Activated CD4-positive, alpha-beta T cell treated with anti-CD3 and anti-CD28 coated beads, Interleukin-2, amount 50 U/mL, for 16 hours (primary cell): Measurements from ENCODE around the gene C15orf61.
A peak's percentile ranks its signal among the peaks of the same experiment; 100 is the strongest.

Experiments used
- DNase-seq: peaks from one replicate; pipeline ENCODE4 v3.0.0-alpha.2; 2020

C15orf61 gene

GRCh38 chr15:67551207-67551743 lies 30.3 kb downstream of the C15orf61 start:
- DNase-seq = no peak

- DNase-seq = no peak
These were observed 33.6 kb downstream of the C15orf61 start for GRCh38 chr15:67554580-67554979.

- no peak for DNase-seq
These were observed 36.1 kb downstream of the C15orf61 start for GRCh38 chr15:67556976-67557570.

- no peak for DNase-seq
These were observed 37.6 kb downstream of the C15orf61 start for GRCh38 chr15:67558502-67558901.

DNA sequence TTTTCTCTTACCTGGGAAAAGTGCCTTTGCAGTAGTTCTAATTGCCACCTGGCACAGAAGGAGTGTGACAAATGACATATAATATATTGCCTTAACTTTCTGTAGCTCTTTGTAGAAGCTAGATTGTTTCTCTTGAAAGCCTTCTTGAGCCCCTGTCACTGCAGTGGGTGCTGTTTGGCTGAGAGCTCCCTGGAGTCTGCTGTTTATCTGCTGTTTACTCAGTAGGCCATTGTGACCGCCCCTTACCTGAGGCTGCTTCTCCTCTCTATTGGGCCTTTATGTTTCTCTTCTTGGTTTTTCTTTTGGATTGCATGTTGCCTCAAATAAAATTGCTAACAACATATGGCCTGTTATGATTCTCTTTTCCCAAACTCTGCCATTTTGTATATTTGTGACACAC lies 38.2 kb downstream of the C15orf61 start:
- DNase-seq = no peak

DNA sequence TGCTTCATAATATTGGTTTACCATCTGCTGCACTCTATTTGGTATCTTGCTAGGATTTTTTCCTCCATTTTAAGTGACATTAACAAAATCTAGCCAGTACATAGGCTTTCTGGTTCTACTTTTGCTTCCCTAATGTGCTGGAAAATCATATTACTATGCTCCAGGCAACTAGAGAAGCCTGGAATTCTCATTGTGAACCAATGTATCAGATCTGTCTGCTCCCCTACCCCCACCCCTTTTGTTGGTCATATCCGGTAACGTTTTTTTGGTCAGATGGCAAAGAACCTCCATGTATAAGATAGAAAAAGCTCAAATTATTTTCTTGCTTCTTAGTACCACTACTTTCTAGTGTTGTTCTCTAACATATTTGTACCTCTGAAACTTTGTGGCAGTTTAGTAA lies 38.6 kb downstream of the C15orf61 start:
- no peak for DNase-seq

DNA sequence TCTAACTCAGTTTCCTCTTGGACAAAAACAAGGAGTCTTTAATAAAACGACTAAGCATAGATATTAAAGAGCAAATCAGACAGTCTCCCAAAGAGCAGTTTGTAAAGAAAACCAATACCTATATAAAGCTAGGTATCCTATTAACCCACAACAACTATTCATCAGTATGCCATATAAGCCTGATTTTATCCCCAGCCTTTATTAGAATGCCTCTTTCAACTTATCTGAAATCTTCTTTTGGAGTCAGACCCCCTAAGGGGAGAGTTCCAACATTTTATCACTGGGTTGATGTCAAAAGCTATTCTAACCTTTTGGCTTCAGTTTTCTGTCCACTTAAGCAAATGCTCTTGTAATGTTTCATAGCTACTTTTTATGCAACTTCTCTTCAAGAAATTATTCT lies 39.4 kb downstream of the C15orf61 start:
- DNase-seq = no peak

- DNase-seq = no peak
These were observed 42.2 kb downstream of the C15orf61 start for GRCh38 chr15:67563092-67563491.

DNA sequence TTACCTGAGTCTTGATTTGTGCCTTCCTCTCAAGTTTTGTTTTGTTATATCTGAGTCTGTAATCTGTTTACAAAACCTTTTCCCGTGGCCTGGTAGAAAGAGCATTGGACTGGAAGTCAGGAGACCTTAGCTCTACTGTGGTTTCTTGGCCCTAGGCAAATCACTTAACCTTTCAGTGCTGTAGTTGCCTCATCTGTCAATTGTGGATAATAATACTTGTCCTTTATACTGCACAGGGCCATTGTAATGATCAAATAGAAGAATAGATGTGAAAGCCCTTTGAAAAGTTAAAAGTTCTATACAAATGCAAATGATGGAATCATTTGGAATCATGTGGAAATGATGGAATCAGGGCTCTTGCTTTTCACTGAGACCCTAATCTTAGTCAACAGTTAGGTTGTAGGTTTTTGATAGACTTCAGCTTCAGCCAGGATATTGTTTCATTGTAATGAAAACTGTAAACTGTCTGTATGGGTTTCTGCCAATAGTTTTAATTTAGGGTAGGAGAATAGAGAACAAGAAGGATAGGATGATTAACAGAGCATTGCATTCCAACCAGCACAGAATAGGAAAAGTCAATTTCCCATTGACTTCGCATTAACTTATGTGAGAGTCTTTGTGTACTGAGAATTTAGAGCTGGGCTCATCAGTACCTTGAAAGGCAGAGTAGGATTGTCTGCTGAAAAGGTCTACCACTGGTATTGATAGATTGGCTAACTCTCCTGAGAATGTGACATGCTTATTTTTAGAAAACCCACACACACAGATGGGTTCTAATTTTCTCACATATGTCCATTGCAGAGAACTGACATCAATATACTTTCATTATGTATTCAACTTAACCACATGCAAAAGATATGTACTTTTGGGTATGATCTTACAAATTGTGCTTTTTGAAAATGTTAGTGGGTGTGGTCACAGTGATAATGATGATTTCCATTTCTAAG lies 43.4 kb downstream of the C15orf61 start:
- peak; percentile 18 for DNase-seq

GRCh38 chr15:67564968-67565345 lies 44.0 kb downstream of the C15orf61 start:
- peak; percentile 7 for DNase-seq

DNA sequence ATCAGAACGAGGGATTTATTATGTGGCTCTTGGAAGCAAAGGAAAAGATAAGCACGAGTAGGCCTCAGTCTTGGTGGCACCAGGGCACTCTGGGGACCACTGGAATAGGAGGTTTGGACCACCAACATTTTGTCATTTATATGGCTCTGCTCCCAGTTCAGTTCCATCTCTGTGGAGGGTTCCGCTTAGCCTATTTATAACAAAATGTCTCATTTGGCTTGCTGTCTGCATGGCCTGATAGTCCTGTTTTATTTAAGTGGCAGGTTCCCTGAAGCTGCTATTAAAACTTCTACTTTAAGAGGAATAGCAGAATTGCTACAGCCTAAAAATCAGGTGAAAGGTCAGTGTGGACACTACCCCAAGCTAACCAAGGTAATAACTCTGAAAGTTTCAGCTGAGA lies 48.7 kb downstream of the C15orf61 start:
- DNase-seq = no peak

GRCh38 chr15:67570875-67571647 lies 50.1 kb downstream of the C15orf61 start:
- no peak for DNase-seq

GRCh38 chr15:67571648-67572415 lies 50.9 kb downstream of the C15orf61 start:
- DNase-seq = no peak

DNA sequence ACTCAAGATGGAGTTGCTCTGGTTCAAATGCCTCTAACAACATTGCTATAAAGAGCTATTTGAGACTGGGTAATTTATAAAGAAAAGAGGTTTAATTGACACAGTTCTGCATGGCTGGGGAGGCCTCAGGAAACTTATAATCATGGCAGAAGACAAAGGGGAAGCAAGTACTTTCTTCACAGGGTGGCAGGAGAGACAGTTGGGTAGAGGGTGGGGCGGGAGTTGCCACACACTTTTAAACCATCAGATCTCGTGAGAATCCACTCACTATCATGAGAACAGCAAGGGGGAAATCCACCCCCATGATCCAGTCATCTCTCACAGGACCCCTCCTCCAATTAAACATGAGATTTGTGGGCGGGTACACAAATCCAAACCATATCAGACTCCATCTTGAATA lies 52.3 kb downstream of the C15orf61 start:
- DNase-seq = no peak

GRCh38 chr15:67575039-67575502 lies 54.1 kb downstream of the C15orf61 start:
- no peak for DNase-seq

DNA sequence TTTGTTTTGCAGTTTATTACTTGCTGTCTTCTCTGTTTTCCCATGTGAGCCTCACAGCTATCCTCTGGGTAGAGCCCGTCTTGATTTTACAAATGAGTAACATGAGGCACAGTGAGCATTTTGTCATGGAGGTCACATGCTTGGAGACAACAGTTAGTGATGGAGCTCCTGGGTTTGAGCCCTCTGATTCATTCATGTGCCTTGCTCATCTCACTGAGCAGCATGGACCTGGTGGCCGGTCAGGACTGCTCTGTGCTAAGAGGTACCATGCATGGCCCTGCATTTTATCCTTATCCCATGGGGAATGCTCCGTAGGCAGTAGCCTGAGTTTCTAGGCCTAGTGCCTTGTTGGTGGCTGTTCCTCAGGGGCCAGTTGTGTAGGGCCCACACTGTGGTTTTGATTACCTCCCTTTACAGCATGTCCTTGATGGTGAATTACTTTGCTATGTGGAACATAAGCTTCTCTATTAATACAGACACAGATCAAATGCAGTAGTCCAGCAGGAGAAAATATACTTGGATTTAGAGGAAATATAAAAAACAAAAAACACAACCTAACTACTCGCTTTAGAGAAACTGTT lies 57.2 kb downstream of the C15orf61 start:
- no peak for DNase-seq

DNA sequence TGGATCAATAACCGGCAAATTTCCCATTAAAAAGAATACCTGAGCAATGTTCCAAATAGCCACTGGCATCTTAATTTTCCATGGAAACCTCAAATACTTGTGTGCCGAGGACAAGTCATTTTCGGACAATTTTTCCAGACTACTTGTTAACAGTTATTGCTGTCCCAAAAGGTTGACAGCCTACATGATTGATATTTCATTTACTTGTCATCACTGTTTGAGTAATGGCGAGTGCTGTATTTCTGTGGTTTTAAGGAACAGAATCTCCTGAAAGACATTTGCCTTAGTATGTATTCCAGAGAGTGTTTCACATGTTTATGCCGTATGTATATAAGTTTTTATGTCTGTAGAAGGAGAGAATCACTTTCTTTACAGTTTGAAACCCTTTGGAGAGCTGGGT lies 58.2 kb downstream of the C15orf61 start:
- DNase-seq = no peak
